MM.1S (cell line): ENCODE data around the gene TMEM123.

Experiments
- CTCF ChIP-seq: fragments of 300-600 bp; sonication (generic); IDR thresholded peaks from 2 replicates; pipeline ENCODE4 v1.5.1; 2016; ENCODE audit warnings: antibody characterized with exemption, low read length, mixed read lengths
- EZH2 ChIP-seq: fragments of 300-600 bp; sonication (generic); optimal IDR thresholded peaks from 2 replicates; pipeline ENCODE3; 2017; ENCODE audit warnings: low read depth, mild to moderate bottlenecking, antibody characterized with exemption, low read length, mixed read lengths
- EZH2phosphoT487 ChIP-seq: fragments of 300-600 bp; sonication (generic); IDR thresholded peaks from 2 replicates; pipeline ENCODE4 v1.6.1; 2018; ENCODE audit warnings: antibody characterized with exemption, low read length

GRCh38 chr11:102426570-102426969, 26.0 kb downstream of the TMEM123 start:
- TF ChIP-seq CTCF (no peak), EZH2 (no peak), EZH2phosphoT487 (no peak)
